Measurements from ENCODE around the gene TMEM269.

GRCh38 chr1:42738678-42739226 is 46.0 kb upstream of the TMEM269 start:
- TF ChIP-seq POLR2A (IDR thresholded peaks at IDR 0.05; ENCODE audit: low read depth, low read length) (no peak), TAF1 (IDR thresholded peaks at IDR 0.05; ENCODE audit: low read depth, low read length) (no peak)
